Breast epithelium (tissue), 4 donors: Measurements from ENCODE around the gene CACHD1. TPM values are rescaled to one million over a fixed set of nuclear protein-coding genes. Genes with fewer than 3 reads are reported as not detected.

Source experiments
- DNase-seq, 2 donors: peaks; one replicate each; pipeline ENCODE4 v3.0.0-alpha.2; 2019; ENCODE audit warnings: low spot score in 2 of 2
- H3K27ac ChIP-seq, 2 donors: fragments of 200-600 bp; sonication (generic) in 1 of 2; one replicate each; pipeline ENCODE4 v1.5.1; 2016 to 2019; ENCODE audit warnings: mild to moderate bottlenecking in 1 of 2
- H3K27me3 ChIP-seq, 2 donors: fragments of 200-600 bp; sonication (generic) in 1 of 2; one replicate each; pipeline versions ENCODE4 v1.5.1 to v1.6.0; 2017 to 2019; ENCODE audit warnings: control low read depth in 1 of 2, mild to moderate bottlenecking in 1 of 2
- H3K36me3 ChIP-seq: fragments of 200-600 bp; one replicate; pipeline ENCODE4 v1.5.1; 2019
- H3K4me1 ChIP-seq, 2 donors: fragments of 200-600 bp; sonication (generic); one replicate each; pipeline ENCODE4 v1.5.1; 2016 to 2019; ENCODE audit warnings: control low read depth in 1 of 2
- H3K4me3 ChIP-seq, 3 donors: fragments of 200-600 bp; sonication (generic); 1 replicate in 2 of 3; 2 replicates in 1 of 3; pipeline ENCODE4 v1.5.1; 2016 to 2019; ENCODE audit warnings: mild to moderate bottlenecking in 3 of 3, moderate library complexity in 2 of 3
- H3K9me3 ChIP-seq, 2 donors: fragments of 200-600 bp; sonication (generic) in 1 of 2; one replicate each; pipeline ENCODE4 v1.5.1; 2016 to 2019; ENCODE audit warnings: control low read depth in 1 of 2
- POLR2A ChIP-seq: fragments of 450-650 bp; IDR thresholded peaks from one replicate; pipeline ENCODE4 v1.6.1; 2016; ENCODE audit warnings: antibody characterized with exemption, mild to moderate bottlenecking, moderate library complexity
- POLR2AphosphoS5 ChIP-seq, 3 donors: sonication (generic); formaldehyde crosslinking; IDR thresholded peaks; one replicate each; pipeline ENCODE4 v1.6.1; 2017; ENCODE audit warnings: antibody characterized with exemption in 3 of 3
- intact Hi-C: fragments of 100-400 bp; cut with DNase I; formaldehyde crosslinking; loops from one replicate; pipeline ENCODE4 v1.15.1; 2023; ENCODE audit warnings: low total_unique reads
- total RNA-seq, 3 donors: library from RNA; depleted of rRNA; stranded (reverse); fragments of >200 nt; gene quantifications; one replicate each; pipeline ENCODE4 v1.1.0, GENCODE V29; 2016
- TF ChIP-seq, protein P1 (sequence below), 3 donors: fragments of 450-650 bp; IDR thresholded peaks; one replicate each; pipeline ENCODE4 v1.5.1; 2016 to 2017; ENCODE audit warnings: antibody characterized with exemption in 3 of 3, mild to moderate bottlenecking in 3 of 3, moderate library complexity in 3 of 3

The CACHD1 gene
- total RNA-seq, 3 donors from 2014 or later, result 21.6 to 31.9 (median 25.3) TPM

DNA sequence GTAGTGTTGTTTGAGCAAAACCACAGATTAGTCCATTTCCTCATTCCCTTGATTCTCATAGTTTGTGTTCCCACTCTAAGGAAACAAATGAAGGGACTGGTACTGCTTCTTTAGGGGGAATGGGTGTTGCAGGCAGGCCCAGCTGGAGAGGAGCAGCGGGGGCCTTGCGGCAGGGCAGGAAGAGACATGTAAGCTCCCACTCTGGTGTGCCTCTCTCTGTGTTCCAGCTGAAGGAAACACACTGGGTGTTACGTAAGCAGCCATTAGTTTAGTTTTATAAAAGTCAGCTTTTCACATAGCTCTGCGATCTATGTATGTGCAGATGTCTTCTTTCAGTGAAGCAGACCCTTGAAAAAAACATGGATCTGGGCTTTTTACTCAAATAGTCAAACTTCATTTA, 99.5 kb downstream of the CACHD1 start:
- intact Hi-C loops, result no loop called here
- H3K27me3 ChIP-seq, result no peaks in the 10 kb centered on the region
- TF ChIP-seq POLR2AphosphoS5 (IDR thresholded peaks at IDR 0.05) (no peak), POLR2A (no peak)
- TF ChIP-seq, protein P1, sequence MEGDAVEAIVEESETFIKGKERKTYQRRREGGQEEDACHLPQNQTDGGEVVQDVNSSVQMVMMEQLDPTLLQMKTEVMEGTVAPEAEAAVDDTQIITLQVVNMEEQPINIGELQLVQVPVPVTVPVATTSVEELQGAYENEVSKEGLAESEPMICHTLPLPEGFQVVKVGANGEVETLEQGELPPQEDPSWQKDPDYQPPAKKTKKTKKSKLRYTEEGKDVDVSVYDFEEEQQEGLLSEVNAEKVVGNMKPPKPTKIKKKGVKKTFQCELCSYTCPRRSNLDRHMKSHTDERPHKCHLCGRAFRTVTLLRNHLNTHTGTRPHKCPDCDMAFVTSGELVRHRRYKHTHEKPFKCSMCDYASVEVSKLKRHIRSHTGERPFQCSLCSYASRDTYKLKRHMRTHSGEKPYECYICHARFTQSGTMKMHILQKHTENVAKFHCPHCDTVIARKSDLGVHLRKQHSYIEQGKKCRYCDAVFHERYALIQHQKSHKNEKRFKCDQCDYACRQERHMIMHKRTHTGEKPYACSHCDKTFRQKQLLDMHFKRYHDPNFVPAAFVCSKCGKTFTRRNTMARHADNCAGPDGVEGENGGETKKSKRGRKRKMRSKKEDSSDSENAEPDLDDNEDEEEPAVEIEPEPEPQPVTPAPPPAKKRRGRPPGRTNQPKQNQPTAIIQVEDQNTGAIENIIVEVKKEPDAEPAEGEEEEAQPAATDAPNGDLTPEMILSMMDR (IDR thresholded peaks at IDR 0.05), result no peak
- no peak overlapping the region for H3K4me3 ChIP-seq
- H3K36me3 ChIP-seq, result no peaks in the 10 kb centered on the region
- DNase-seq, result no peak
- H3K27ac ChIP-seq, result no peak overlapping the region
- H3K4me1 ChIP-seq, result no peaks in the 10 kb centered on the region
- H3K9me3 ChIP-seq, result no peaks in the 10 kb centered on the region

DNA sequence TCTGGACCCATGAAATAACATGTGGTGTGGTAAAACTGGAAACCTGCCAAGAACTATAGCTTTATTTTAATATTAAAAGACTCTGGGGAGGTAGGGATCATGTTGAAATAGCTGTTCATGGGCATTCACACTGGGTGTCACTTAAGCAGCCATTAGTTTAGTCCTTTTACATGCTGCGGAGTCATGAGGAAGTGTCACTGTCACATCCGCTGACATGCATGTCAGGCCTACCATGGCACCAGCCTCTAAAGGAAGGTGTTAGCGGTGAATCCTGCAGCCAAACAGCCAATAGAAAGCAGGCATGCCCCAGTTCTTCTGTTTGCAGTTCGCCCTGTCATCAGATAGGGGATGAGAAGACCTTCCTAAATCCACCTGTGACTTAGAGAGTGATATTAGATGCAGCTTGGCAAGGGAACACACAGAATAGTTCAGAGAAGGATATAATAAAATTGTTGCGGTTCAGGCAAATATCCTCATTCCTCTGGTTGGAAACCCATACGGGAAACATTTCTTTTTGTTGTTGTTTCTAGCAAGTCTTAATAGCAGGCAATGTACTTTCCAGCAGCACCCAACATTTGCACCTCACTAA, 100.4 kb downstream of the CACHD1 start:
- TF ChIP-seq POLR2AphosphoS5 (IDR thresholded peaks at IDR 0.05) (no peak), POLR2A (no peak)
- TF ChIP-seq, protein P1 (IDR thresholded peaks at IDR 0.05), result no peak
- Histone ChIP-seq H3K27me3 (no peaks in the 10 kb centered on the region), H3K27ac (no peak overlapping the region), H3K4me1 (no peaks in the 10 kb centered on the region), H3K9me3 (no peaks in the 10 kb centered on the region), H3K36me3 (no peaks in the 10 kb centered on the region), H3K4me3 (no peak overlapping the region)
- intact Hi-C loops, result no loop called here
- DNase-seq, result no peak

DNA sequence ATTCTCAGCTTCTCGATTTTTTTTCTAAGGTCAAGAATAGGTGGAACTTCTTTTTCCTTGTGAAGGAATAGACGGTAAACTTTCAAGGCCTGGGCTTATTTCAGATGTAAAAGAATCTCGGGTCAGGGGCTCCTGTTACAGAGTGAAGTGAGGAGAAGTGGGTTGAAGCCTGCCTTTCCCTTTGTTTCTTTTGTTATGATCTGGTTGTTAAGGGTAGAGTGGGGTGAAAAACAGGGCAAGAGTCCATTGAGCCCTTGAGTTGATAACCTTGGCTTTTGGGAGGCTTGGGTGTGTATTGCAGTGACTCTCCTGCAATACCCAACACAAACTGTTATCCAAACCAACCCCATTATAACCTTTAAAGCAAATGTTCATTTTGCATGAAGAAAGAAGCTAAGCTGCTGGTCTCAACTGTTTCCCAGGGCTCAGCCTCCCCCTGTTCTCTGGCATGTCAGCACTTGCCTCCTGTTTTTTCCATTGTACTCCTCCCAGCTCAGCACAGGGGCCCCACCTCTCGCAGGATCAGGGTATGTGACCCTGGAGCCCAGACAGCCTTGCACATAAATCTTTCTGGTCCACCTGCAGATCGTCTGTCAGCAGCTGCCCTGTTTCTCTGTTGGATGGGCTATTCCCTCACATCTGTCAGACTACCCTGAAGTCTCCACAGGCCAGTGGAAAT, 102.4 kb downstream of the CACHD1 start:
- Histone ChIP-seq H3K9me3 (no peaks in the 10 kb centered on the region), H3K4me1 (no peaks in the 10 kb centered on the region), H3K27ac (no peak overlapping the region), H3K27me3 (no peaks in the 10 kb centered on the region), H3K4me3 (no peak overlapping the region), H3K36me3 (no peaks in the 10 kb centered on the region)
- intact Hi-C loops, result no loop called here
- no peak for DNase-seq
- no peak for TF ChIP-seq POLR2AphosphoS5 (IDR thresholded peaks at IDR 0.05)
- TF ChIP-seq, protein P1 (IDR thresholded peaks at IDR 0.05), result no peak
- no peak for TF ChIP-seq POLR2A

DNA sequence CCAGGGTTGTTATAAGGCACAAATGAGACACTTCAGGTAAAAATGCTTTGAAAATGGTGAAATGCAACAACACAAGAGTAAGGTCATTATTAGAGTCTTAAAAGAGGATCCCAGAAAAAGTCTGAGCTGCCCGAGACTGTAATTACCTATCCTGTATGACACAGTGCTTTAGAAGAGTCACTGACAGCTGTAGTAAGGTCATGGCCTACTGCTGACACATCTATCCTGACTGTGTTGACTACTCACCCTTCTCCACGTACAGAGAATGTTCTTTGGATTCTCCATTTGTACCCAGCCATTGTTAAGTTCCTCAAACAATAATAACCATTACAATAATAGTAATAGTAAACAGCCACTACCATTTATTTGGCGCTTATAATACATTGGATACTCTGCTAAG, 104.4 kb downstream of the CACHD1 start:
- H3K4me3 ChIP-seq, result no peak overlapping the region
- H3K9me3 ChIP-seq, result no peaks in the 10 kb centered on the region
- no peaks in the 10 kb centered on the region for H3K27me3 ChIP-seq
- H3K36me3 ChIP-seq, result no peaks in the 10 kb centered on the region
- H3K27ac ChIP-seq, result no peak overlapping the region
- TF ChIP-seq POLR2A (no peak), POLR2AphosphoS5 (IDR thresholded peaks at IDR 0.05) (no peak)
- TF ChIP-seq, protein P1 (IDR thresholded peaks at IDR 0.05), result no peak
- intact Hi-C loops, result no loop called here
- no peak for DNase-seq
- H3K4me1 ChIP-seq, result no peaks in the 10 kb centered on the region

DNA sequence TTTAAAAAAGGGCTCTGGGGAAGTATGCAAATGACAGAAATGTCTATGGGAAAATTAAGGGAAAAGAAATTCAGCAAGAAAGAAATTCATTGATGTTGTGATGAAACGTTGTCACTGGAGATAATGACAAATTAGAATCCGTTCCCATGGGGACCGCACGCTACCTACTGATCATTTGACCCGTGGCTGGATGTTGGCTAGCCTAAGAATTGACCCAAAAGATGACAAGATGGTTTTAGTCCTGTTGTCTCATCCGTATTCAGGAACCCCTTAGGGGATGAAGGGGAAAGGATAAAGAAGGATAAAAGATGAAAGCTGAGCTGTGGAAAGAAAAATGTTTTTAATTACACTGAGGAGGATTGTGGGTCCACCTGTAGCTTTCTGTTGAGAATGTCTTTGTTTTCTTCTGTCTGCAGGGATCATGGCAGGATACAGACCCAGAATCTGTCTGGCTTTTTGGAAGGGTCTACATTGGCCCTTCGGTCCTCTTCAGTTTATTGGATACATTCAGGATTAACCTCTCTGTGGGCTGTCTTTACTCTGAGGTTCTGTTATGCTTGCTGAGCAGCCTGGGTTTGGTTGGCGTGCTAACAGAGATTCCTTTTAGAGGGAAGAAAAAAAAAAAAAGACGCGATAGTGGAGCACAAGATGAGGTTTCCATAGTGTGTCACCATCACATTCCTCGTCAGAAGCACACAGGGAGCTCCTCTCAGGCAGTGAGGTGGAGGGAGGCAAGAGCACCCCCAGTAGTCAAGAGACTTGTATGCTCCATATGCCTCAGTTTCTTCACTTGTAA, 106.2 kb downstream of the CACHD1 start:
- Histone ChIP-seq H3K4me3 (no peak overlapping the region), H3K27ac (no peak overlapping the region), H3K27me3 (no peaks in the 10 kb centered on the region), H3K4me1 (no peaks in the 10 kb centered on the region), H3K9me3 (no peaks in the 10 kb centered on the region), H3K36me3 (no peaks in the 10 kb centered on the region)
- intact Hi-C loops, result no loop called here
- no peak for DNase-seq
- TF ChIP-seq POLR2AphosphoS5 (IDR thresholded peaks at IDR 0.05), result no peak
- TF ChIP-seq, protein P1 (IDR thresholded peaks at IDR 0.05), result no peak
- TF ChIP-seq POLR2A, result no peak
